Stimulated activated CD4-positive, alpha-beta T cell treated with anti-CD3 and anti-CD28 coated beads, Interleukin-4, amount 100 ng/mL, for 24 hours (primary cell): ENCODE data around the gene ZRANB1.
A peak's percentile ranks its signal among the peaks of the same experiment; 100 is the strongest.
"Not testable (repeated sequence)": the region's sequence is repeated elsewhere in the genome, so short reads cannot be mapped to it uniquely, and the experiment has no call there.

Experiments used
- DNase-seq: peaks from one replicate; pipeline ENCODE4 v3.0.0-alpha.2; 2020

The ZRANB1 gene

DNA sequence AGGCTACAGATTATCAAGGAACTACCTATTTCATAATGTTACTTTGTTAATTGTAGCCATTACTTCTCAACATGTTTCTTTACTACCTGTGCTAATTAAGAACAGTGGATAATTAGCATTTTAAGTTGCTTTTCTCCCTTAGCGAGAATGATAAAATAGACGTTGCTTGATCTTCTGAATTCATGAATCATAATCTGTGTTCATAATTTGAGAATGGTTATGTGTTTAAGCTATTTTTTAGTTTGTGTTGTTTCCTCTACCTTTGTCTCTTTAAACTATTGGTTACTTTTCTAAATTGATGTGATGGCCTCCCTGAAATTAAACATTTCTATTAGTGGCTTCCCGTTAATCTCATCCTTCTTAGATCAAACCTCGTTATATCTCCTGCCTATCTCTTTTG, at the start of gene ZRANB1:
Gene ZRANB1, plus strand, starts transcription at position 301 of the 400 bp plus-strand sequence. CDS start 371 bp downstream, outside the sequence.
- no peak for DNase-seq

DNA sequence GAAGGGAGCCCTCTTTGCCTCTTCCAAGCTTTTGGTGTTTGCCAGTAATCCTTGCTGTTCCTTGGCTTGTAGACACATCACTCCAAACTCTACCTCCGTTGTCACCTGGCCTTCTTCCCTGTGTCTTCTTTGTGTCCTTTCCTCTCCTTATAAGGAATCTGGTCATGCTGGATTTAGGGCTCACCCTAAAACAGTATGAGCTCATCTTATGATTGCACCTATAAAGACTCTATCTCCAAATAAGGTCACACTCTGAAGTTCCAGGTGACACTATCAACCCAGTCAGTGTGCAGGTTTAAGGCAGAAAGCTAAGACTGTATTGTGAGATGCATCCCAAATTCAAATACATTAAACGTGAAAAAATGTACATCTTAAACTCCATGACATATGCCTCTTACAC, 49.0 kb upstream of the ZRANB1 start:
- no peak for DNase-seq

DNA sequence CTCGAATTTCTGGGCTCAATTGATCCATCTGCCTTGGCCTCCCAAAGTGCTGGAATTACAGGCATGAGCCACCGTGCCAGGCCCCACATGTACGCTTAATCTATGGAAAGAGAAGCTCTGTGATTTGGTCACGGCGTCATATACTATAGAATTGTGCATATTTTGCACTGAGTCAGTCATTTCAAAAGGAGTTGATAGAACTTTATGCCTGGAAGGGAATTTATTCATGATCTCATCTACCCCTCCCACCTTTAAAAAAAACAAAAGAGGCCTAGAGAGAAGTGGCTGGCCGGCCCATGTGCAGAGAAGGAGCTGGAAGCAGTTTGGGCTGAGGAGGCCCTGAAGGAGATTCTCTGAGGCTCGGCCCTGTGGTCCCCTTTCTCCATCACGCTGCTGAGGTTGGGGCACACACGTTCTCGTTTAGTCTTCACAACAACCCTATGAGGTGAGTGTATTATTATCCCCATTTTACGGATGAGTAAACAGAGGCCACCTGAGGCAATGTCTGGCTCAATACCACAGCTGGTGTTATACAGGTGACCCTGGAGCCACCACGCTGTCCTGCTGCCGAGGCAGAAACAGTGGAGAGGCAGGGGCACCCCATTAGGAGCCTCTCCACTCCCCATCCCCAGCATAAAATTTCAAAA, 47.2 kb upstream of the ZRANB1 start:
- DNase-seq, result no peak

DNA sequence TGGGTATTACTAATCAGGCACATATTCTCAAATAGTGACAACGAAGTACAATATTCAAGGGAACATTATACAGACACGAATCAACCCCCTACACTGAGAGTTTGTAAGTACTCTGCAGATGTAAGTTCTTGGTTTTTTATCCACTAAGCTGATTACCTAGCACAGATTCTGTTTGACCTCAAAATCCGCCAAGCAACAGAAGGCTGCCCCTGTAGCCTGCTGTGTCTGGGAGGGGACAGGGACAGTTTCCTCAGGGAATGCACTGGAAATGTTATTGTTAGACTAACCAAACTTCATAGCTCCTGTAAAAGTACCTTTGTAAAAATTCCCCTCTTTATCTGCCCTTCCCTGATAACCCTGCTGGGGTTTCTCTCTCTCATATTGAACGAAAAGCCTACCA, 45.2 kb upstream of the ZRANB1 start:
- DNase-seq, result no peak

DNA sequence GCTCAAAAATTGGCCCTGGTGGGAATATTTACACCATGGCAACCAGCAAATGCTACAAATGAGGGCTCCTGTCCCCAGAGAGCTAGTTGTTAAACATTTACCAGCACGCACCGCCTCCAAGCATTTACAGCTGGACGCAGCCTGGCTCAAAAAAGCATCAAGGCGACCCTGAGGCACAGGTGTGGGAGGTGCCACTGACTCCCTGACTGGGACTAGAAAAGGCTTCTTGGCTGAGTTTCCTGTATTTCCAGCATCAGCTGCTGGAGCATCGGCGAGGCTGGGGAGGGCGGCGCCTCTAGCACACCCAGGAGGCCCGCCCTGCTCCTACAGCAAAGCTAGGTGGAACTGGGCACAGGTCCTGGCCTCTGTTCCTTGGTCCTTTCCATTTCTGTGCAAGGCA, 43.5 kb upstream of the ZRANB1 start:
- DNase-seq, result no peak

DNA sequence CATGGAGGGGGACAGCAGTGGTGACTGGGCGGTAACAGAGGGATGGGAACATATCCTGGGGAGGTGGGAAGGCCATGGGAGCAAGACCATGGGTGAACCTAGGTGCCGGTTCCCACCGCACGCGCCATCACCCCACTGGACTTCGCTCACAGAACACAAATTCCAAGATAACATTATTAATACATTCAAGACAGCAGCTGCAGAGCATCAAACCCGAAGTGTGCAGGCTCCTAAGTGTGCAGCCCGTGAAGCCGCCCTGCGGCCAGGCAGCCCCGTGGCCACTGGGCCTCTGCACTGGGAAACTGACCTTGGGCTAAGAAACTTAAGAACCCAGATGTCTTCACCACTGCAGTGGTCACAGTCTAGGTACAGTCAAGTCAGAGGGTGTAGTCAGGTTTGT, 42.8 kb upstream of the ZRANB1 start:
- DNase-seq, result no peak

DNA sequence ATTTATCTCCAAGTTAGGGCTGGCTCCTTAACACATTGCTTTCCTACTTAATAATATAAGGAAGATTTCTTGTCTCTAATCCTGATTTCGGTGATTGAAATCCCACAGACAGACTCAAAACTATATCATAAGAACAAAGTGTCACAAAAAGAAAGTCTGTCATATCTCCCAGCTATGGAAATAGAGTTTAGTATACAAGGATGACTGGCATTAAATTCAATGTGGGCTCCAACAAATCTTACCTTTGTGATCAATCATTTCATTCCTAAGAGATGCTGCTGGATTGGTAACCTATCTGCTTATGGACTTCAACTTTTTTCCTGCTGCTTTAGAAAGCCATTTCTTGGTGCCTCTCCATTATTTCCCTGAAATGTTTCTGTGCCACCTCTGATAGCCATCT, 39.5 kb upstream of the ZRANB1 start:
- DNase-seq, result no peak

DNA sequence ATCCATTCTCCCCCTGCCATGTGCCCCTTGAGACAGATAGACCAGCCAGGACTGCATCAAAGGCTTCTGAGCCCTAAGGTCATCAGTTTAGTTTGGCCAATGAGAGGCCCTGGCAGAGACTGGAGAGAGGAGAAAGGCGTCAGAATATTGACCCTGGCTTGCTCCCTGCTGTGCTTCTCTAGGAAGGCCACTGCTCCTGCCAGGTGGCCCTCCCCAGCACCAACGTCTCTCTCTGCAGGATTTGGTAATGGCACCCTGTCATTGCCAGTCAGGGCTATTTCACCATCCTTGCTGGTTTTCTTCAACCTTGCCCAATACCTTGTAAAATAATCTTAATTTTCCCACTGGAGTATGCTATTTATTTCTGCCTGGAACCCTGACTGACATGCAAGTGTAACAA, 38.8 kb upstream of the ZRANB1 start:
- DNase-seq, result no peak

DNA sequence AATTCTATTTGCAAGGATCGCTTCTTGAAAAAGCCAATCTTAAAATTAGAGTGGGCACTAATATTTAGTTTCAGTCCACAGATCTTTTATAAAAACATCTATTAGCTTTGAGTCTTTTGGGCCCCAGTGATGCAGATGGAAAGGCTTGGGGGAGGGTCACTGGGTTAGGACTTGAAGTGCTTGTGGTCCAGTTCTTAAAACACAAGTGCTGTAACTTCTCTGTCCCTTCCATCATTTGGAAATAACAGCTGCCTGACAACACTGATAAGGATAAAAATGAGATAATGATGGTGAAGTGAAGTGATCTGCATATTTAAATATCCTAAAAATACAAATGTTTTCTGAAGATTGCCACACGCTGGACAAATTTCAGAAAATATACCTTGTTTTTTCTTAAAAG, 37.1 kb upstream of the ZRANB1 start:
- no peak for DNase-seq

DNA sequence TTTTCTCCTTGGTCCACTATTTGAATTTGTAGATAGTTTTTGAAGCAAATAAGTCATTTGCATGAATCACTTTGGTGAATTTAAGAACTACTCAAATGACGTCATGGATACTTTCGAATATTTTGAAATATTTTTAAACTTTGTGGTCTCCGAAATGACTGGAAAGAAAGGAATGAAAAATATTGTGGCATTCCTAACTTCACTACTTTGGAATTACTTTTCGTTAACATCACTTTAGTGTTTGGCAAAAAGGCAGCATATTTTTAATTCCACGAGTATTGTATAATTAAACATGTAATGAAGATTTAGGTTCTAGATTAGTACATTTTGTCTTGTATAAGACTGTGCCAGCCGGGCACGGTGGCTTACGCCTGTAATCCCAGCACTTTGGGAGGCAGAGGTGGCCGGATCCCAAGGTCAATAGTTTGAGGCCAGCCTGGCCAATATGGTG, 35.3 kb upstream of the ZRANB1 start:
- no peak for DNase-seq

DNA sequence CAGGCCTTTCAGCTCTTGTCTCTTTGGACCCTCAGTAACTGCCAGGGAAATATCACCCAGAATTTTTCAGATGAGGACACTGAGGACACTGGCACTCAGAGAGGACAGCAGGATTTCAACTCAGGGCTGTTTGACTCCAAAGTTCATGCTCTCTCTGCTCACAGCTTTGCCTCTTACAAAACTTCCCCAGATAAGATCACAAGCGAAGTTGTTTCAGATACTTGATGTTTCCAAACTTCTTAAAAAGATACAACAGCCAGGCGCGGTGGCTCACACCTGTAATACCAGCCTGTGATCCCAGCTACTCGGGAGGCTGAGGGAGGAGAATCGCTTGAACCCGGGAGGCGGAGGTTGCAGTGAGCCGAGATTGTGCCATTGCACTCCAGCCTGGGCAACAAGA, 32.4 kb upstream of the ZRANB1 start:
- no peak for DNase-seq

DNA sequence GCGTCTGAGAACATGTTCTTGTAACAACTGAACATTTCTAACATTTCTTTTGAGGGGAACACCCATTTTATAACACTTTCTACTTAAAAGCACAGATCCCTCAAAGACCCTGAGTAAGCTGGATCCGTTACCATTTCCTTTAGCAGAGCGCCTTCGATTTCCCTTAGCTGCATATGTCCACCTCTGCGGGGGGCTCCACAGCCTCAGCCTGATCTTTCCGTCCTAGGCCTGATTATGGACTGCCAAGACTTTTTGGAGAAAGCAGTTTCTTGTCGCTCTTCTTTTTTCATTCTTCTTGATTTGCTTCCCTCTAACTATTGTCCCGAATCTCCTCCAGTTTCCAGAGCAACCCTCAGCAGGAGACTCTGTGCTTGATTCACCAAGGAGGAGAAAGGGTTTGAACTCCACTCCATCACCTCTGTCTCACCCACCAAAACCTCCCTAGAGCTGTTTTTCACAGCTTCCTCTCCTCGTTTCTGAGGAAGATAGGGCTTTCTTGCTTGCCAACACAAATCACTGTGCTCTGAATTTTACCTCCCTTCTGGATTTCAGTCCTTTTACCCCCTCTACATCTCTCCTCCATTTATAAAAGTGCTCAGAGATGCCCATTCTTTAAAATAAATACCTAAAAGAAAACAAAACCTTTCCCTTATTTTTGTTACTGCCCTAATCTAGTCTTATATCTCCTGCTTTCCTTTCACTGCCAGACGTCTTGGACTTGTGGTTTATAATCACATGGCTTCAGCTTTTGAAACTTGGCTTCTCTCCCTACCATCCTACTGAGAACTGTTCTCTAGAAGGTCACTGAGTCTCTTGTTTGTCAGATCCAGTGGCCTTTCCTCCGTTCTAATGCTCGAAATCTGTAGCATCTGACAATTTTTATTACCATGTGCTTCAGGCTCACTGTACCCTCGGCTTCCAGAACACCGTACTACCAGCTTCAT, 30.5 kb upstream of the ZRANB1 start:
- DNase-seq, result no peak

DNA sequence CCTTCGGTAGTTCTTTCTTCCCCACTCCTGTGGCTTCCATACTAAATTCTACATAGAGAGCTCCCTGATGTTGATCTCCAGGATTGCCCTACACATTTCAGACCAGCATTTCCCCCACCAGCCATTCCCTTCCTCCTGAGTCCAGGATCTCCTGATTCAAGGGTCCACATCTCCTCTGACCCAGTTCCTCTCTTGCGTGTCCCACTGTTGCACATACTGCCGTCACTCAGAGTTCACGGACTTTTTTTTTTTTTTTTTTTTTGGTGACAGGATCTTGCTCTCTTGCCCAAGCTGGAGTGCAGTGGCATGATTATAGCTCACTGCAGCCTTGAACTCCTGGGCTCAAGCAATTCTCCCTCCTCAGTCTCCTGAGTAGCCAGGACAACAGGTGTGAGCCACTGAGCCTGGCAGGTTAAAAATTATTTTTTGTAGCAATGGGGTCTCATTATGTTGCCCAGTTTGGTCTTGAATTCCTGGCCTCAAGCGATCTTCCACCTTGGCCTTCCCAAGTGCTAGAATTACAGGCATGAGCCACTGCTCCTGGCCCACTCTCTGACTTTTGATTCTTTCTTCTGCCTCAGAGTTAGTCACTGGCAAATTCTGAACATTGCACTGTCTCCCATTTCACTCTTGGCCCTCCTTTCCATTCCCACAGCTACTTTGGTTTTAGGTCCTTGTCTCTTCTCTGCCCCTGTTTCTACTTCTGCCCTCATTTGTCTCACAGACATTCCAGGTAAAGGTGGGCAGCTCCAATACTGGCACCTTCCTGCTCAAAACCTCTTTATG, 29.6 kb upstream of the ZRANB1 start:
- no peak for DNase-seq

DNA sequence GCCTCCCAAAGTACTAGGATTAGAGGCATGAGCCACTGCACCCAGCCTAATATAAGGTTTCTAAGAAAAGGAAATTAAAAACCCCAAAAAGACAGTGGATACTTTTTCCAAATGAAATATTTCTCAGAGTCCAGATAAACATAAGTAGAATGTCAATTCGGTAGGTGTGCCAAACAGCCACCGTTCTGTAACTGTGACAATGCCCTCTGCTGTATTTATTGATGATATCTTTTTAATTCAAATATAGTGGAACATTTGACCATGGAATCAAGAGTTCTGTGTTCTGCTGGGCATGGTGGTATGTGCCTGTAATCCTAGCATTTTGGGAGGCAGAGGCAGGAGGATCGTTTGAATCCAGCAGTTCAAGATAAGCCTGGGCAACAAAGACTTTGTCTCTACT, 28.8 kb upstream of the ZRANB1 start:
- DNase-seq, result no peak

DNA sequence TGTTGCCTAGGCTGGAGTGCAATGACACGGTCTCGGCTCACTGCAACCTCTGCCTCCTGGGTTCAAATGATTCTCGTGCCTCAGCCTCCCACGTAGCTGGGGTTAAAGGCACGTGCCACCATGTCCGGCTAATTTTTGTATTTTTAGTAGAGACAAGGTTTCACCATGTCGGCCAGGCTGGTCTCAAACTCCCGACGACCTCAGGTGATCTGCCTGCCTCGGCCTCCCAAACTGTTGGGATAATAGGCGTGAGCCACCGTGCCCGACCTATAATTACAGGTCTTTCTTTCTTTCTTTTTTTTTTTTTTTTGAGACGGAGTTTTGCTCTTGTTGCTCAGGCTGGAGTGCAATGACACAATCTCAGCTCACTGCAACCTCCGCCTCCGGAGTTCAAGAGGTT, 27.5 kb upstream of the ZRANB1 start:
- not testable (repeated sequence) for DNase-seq

DNA sequence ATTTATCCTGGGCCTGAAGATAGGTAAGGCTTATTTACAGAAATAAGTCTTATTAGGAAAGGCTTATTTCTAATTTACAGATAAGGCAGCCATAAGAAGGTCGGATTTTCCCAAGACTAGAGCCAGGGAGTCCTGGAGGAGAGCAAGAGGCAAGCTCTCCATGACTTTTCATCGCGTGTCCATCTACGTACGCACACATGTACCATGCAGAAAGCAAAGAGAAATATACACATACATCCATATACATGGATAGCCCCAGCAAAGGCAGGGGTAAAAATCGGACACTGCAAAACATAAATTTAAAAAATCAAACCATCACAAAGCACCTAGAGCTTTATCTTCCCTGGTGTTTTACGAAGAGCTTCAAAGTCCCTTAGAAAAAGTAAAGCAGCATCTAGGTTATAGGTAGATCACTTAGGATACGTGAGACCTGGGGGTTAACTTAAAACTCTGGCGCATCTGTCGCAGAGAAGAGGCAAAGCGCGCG, 25.8 kb upstream of the ZRANB1 start:
- DNase-seq, result no peak

DNA sequence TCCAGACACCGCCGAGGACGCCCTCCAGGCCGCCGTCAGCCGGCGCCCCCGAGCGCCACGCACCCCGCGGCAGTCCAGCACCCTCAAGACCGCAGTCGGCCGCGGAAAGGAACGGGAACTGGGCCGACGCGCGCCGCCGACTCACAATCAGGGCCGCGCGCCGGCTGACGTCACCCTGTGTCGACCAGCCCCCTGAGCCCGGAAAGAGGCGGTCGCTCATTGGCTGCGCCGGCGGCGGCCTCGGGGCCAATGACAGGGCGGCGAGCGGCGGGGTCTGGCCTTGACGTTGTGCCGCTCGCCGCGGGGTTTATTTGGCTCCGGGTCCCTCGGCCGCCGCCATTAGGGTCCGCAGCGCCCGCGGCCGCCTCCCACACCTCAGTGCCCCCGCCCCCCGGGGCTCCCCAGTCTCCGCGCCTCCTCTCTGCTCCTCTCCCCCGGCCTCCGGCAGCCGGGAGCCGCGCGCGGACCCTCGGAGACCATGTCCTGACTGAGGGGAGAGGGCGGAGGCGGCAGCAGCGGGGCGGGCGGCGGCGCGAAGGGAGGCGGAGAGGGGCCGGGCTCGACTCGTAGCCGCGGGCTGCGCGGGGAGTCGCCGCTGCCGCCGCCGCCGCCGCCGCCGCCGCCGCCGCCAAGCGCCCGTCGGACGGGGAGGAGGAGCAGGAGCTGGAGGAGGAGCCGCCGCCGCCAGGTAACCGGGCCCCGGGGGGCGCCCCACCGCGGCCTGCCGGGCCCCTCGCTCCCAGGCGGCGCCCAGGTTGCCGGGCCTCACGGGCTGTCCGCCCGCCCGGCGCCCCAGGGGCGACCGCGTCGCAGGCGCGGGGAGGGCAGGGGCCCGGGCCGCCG, 25.1 kb upstream of the ZRANB1 start:
- peak; percentile 96 for DNase-seq

DNA sequence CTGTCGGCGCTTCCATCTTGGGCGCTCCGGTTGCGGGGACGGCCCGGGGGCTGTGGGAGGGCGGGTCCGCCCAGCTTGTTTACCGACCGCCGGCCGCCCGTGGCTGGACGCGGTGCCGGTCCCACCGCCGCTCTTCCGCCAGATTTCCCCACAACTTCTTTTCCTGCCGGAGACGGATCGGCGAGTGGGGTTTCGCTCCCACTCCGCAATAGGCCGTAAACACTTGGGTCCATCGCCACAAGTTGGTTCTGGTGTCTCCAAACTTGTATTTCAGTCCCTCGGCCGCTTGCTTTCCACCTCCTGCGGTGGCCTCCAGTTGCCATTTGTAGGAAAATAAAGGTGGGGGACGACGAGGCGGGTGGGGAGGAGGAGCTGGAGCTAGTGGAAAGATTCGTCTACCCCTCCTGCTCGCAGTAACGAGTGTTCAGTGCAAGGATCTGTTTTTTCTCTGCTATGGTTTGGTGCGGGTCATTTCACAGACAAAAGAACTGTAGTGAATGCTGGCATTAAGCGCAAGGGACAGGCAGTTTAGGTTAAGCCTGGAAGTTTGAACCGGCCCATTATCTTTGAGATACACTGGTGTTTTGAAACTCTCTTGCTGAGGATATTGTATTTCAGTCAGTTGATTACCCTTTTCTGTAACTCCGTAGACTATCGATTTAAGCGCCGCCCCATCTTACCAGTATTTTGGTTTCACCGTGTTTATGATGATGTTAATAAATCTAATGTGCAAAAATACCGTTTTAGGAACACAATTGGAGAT, 24.3 kb upstream of the ZRANB1 start:
- peak; percentile 38 for DNase-seq

DNA sequence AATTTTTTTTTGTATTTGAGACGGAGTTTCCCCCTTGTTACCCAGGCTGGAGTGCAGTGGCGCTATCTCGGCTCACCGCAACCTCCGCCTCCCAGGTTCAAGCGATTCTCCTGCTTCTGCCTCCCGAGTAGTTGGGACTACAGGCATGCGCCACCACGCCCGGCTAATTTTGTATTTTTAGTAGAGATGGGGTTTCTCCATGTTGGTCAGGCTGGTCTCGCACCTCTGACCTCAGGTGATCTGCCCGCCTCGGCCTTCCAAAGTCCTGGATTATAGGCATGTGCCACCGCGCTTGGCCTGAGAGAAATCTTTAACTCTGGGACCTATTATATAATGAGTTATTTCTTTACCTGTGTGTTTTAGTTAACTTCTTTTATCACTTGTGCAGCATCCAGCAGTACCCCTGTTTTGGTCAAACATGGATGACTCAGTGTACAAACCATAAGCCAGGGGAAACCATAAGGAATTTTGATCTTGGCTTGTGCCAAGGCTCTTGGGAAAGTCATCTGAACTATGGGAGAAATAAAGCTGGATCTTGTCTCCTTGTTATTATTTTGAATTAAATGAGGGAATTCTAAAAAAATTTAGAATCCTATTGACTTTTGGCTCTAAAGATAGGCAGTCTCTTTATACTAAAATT, 23.6 kb upstream of the ZRANB1 start:
- DNase-seq, result no peak

DNA sequence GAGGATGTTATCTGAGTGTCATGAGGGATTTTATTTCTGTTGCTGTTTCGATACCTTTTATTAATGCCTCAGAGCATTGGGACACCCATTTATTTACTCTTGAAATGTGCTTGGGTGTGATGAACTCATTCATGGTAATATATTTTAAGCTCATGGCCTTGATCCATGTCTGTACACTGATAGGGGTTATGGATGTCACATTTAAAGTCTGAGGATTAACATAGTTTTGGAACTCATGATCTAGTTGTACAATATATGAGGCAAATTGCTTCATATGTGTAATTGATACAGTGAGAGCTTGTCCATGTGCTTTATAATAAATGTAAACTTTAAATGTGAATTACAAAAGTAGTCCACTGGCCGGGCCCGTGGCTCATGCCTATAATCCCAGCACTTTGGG, 23.0 kb upstream of the ZRANB1 start:
- DNase-seq, result no peak

DNA sequence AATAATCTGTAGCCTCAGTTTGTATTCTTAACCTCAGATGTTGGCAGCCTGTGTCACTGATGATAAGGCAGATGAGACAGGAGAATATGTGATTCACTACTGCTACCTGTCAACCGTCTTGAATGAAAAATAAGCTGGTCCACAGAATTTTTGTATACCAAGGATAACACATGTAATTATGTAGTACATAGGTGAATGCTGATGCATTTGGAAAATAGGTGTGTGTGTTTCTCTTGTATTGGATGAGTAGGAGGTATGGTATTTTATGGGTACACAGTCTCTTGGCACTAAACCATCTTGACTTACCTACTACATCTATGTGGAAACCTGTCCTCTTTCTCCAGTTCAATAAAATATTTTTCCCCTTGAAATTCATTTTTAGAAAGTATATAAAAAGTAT, 20.7 kb upstream of the ZRANB1 start:
- no peak for DNase-seq
